Measurements from ENCODE around the gene MAPKAPK2.

DNA sequence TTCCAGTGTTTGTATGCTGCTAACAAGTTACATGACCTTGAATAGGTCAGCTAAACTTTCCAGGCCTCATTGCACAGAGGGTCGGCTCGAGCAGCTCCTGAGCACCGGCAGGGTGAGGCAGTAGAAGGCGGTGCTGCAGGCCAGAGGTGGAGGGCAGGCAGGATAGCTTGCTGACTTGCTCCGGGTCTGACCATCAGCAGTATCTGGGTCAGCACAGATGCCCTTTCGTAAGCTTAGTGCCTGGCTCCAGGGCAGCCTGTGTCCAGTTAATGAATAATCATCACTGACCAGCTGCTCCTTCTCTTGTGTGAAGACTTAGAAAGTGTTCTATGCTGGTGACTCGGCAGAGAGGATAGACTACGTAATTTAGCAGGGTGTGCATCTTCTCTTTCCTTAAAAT, 6.9 kb downstream of the MAPKAPK2 start:
- TF ChIP-seq TCF12 (IDR thresholded peaks at IDR 0.05; ENCODE audit: low read depth) (no peak), NFIC (IDR thresholded peaks at IDR 0.05) (no peak), CEBPB (IDR thresholded peaks at IDR 0.05) (no peak), EGR1 (IDR thresholded peaks at IDR 0.05) (no peak), TAF1 (IDR thresholded peaks at IDR 0.05; ENCODE audit: low read depth) (no peak), YY1 (IDR thresholded peaks at IDR 0.05; ENCODE audit: low read depth) (no peak), EP300 (IDR thresholded peaks at IDR 0.05; ENCODE audit: borderline replicate concordance) (no peak)
- TF ChIP-seq, protein P1, sequence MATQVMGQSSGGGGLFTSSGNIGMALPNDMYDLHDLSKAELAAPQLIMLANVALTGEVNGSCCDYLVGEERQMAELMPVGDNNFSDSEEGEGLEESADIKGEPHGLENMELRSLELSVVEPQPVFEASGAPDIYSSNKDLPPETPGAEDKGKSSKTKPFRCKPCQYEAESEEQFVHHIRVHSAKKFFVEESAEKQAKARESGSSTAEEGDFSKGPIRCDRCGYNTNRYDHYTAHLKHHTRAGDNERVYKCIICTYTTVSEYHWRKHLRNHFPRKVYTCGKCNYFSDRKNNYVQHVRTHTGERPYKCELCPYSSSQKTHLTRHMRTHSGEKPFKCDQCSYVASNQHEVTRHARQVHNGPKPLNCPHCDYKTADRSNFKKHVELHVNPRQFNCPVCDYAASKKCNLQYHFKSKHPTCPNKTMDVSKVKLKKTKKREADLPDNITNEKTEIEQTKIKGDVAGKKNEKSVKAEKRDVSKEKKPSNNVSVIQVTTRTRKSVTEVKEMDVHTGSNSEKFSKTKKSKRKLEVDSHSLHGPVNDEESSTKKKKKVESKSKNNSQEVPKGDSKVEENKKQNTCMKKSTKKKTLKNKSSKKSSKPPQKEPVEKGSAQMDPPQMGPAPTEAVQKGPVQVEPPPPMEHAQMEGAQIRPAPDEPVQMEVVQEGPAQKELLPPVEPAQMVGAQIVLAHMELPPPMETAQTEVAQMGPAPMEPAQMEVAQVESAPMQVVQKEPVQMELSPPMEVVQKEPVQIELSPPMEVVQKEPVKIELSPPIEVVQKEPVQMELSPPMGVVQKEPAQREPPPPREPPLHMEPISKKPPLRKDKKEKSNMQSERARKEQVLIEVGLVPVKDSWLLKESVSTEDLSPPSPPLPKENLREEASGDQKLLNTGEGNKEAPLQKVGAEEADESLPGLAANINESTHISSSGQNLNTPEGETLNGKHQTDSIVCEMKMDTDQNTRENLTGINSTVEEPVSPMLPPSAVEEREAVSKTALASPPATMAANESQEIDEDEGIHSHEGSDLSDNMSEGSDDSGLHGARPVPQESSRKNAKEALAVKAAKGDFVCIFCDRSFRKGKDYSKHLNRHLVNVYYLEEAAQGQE (IDR thresholded peaks at IDR 0.05; ENCODE audit: low read depth), result no peak
- TF ChIP-seq, protein P2, sequence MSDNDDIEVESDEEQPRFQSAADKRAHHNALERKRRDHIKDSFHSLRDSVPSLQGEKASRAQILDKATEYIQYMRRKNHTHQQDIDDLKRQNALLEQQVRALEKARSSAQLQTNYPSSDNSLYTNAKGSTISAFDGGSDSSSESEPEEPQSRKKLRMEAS (IDR thresholded peaks at IDR 0.05), result no peak
